Activated T-helper 1 cell treated with anti-CD3 and anti-CD28 coated beads, Interleukin-2, amount 50 U/mL, for 16 hours (primary cell): ENCODE results near the gene SFTA2.
"Not testable (repeated sequence)": the region's sequence is repeated elsewhere in the genome, so short reads cannot be mapped to it uniquely, and the experiment has no call there.

Experiments used
- DNase-seq, 2 donors: peaks; one replicate each; pipeline ENCODE4 v3.0.0-alpha.2; 2020; ENCODE audit warnings: low read depth in 1 of 2, low spot score in 1 of 2

The SFTA2 gene

GRCh38 chr6:30931969-30932645 lies at the start of gene SFTA2:
SFTA2 (minus strand) TSS chr6:30932170; CDS start chr6:30932096, 74 bp downstream.
- no peak for DNase-seq

DNA sequence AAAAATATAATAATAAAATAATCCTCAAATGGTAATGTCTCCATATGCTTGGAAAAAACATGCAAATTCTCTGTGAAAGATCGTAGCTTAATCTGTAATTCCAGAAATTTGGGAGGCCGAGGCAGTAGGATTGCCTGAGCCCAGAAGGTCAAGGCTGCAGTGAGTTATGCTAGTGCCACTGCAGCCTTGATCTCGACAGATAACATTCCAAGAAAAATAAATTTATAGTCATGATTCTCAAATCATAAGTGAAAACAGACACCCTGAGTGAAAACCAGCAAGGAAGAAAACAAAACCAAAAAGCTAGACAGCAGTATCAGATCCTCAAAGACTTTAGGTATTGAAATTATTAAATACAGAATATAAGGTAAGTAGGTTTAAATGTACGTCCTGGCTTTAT lies 47.7 kb upstream of the SFTA2 start:
- DNase-seq = no peak

DNA sequence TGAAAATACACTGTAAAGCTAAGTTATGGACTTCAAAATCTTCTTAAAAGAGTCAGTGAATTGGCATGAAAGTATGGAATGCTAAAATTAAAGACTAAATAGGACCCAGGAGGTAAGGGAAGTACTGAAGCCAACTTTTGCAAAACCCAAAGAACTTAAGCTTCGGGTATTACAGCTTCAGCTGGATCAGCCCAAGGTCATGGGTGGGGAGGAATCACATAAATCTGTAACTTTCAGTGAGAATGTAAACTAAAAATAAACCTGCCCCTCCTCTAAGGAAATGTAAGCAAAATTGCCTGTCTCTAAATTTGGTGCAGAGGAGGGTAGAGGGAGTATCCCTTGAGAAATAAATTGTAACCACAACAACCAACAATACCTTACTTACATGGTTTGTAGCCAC lies 47.2 kb upstream of the SFTA2 start:
- no peak for DNase-seq

GRCh38 chr6:30974490-30975252 lies 42.7 kb upstream of the SFTA2 start:
- DNase-seq = no peak

DNA sequence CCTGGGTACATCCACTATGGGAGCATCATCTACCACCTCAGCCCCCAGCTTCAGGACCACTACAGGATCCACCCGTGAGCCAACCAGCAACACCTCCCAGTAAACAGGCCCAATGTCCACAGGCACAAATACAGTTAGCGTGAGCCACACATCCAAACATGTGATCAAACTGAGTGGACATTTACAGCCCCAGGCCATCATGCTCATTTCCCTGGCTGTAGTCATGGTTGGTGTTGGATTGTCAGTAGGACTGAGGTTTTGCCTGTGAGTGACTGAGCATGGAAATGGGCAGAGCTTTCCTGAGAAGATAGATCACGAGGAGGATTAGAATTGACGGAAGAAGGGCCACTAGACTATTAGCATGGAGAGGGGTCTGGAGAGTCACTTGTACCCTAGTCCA lies 40.8 kb upstream of the SFTA2 start:
- no peak for DNase-seq

DNA sequence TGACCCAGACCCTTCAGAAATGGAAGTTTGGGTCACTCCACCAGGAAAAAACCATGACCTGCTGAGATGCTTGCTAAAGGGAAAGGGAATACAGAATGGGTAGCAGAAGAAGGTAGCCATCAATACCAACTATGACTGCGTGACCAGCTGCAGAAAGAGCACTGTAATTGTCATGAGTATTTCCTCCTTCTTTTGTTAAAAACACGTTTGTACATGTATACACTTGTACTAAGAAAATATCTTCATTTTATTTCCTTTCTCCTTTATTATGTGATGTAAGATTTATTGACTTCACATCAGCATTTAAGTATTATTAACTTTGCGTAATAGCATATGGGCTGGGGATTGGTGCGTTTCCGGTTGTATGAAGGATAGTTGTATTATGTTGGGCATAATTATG lies 39.0 kb upstream of the SFTA2 start:
- no peak for DNase-seq

- DNase-seq = not testable (repeated sequence)
Observed at GRCh38 chr6:30969171-30969570, 37.2 kb upstream of the SFTA2 start.

DNA sequence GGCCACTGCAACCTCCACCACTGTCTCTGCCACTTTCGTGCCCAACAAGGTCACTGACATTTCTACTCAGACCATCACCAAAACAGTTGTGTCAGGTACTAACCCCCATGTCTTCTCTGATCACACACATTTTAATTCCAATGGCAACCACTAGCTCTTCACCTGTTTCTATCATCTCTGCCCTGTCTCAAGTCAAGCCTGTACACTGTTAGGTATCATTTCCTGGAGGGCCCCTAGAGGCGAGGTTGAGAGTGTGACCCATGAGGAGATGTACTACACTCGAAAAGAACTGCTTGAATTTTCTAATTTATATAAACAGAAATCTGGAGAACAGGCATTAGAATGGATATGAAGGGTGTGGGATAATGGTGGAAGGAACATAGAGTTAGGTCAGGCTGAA lies 34.2 kb upstream of the SFTA2 start:
- no peak for DNase-seq

DNA sequence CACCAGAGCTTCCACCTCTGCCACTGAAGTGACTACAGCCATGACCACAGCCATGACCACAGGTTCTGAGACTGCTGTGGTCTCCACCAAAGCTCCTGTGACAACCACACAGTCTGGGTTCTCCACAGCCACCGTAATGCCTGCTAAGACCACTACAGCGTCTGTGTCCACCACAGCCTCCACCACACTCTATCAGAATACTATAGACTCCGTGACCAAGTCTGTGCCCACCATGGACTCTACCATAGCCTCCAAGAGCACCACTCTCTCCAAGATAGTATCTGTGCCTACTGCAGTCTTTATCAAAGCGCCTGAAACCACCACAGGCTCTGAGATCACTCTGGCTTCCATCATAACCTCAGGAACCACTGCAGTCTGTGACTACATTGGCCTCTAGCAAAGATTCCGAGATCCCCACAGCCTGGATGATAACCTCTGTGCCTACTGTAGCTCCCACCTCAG lies 33.2 kb upstream of the SFTA2 start:
- DNase-seq = no peak

GRCh38 chr6:30964075-30964474 lies 32.1 kb upstream of the SFTA2 start:
- DNase-seq = no peak

GRCh38 chr6:30963641-30964040 lies 31.7 kb upstream of the SFTA2 start:
- no peak for DNase-seq

GRCh38 chr6:30962716-30963115 lies 30.7 kb upstream of the SFTA2 start:
- DNase-seq = no peak

DNA sequence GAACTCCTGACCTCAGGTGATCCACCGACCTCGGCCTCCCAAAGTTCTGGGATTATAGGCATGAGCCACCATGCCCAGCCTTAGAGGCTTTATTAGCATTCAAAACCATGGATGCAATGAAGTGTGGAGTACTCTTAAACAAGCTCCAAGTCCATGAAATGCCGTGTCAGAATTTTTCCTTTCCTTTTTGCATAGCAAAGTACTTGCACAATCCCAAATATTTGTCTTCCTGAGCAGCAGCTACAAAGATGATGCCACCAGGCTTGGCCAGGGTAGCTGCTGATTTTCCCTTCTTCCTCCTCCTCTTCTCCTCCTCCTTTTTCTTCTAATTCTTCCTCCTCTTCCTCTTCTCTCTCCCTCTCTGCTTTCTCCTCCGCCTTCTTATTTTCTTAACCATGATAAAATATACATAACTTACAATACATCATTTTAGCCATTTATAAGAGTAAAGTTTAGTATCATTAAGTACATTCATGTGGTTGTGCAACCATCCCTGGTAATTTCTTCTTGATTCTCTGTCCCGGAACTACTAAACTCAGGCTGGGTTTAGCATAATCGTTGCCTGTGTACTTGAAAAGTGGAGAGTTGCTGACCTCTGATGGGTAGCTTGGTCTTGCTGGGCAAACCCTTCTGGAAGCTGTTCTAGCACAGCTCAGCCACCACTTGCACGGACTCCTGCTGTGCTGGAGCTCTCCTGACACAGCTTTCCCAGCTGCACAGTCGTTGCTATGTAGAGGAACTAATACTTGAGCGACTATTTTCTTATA lies 29.1 kb upstream of the SFTA2 start:
- no peak for DNase-seq

GRCh38 chr6:30957716-30958115 lies 25.7 kb upstream of the SFTA2 start:
- DNase-seq = no peak

DNA sequence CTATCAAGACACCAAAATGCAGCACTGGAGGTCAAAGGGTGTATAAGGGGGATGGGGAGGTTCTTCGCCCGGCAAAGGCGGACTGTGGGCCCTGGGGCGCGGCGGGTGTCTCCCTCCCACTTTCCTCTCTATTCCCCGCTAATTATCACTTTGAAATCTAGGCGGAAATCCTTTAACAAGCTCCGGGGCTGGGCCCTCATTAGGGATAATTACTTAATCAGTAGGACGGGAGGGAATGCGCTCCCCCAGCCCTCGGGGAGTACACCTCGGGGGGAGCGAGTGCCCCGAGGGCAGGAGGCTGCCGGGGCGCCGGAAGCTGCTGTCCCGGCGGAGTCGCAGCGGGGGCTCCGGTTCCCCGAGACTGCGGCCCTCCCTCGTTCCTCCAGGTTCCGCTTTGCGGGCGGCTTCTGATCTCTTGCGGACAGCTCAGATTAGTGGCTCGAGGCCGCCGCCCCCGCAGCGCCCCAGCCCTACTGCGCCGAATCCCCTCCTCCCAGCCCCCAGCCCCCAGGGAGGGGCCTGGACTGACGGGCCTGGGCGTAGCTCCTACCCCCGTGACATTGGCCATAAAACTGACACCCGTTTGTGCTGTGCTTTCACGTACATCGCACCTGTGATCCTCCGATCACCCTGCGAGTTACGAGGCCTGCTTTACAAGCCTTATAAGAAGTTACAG lies 23.5 kb upstream of the SFTA2 start:
- DNase-seq = peak; percentile 35 to 64

DNA sequence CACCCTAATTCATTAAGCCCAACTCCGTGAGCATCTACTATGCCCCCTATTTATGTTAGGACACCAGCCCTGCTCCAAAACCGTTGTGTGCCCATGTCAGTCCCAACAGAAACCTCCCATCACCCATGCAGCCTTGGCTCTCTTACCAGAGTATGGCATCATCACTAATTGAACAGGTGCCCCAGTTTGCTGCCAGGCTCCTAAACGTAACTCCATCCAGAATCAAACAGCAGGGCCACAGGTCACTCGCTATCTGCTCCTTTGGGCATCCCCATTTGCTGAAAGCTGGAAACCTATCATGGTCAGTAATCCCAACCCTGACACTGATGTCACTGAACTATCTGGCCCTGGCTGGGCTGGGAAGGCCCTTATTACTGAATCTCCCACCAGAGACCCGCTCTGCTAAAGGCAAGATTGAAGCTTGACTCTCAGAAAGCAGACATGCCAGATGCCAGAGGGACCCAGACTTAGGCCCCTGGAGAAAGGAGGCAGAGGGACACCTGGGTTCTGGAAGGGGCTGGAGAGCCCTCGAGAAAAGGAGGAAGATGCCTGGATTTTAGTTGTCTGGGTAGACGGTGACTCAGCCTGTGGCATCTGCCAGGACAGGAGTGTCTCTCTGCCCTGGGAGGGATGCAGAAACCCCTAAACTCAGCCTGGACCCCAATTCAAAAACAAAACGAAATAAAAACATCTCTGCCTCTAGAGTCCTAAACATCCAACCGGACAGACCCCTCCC lies 22.8 kb upstream of the SFTA2 start:
- no peak for DNase-seq

DNA sequence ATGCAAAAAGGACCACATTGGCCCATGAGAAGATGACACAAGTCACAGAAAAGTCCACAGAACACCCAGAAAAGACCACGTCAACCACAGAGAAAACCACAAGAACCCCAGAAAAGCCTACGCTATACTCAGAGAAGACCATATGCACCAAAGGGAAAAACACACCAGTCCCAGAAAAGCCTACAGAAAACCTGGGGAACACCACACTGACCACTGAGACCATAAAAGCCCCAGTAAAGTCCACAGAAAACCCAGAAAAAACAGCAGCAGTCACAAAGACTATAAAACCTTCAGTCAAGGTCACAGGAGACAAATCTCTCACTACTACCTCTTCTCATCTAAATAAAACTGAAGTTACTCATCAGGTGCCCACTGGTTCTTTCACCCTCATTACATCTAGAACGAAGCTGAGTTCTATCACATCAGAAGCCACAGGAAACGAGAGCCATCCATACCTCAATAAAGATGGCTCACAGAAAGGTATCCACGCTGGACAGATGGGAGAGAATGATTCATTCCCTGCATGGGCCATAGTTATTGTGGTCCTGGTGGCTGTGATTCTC lies 20.0 kb upstream of the SFTA2 start:
- no peak for DNase-seq

- DNase-seq = no peak
Observed at GRCh38 chr6:30948811-30949210, 16.8 kb upstream of the SFTA2 start.

GRCh38 chr6:30947231-30947630 lies 15.3 kb upstream of the SFTA2 start:
- no peak for DNase-seq

- no peak for DNase-seq
Observed at GRCh38 chr6:30945281-30945680, 13.3 kb upstream of the SFTA2 start.
